ENCODE measurements around the gene CTDSPL.

GRCh38 chr3:37886395-37886794 lies 24.7 kb downstream of the CTDSPL start:
- TF ChIP-seq CTCF (IDR thresholded peaks at IDR 0.05; ENCODE audit: low read depth, low read length, missing input control): no peak
- no peak for TF ChIP-seq TAF1 (conservative IDR thresholded peaks at IDR 0.05)
- TF ChIP-seq JUND (IDR thresholded peaks at IDR 0.05): no peak
- TF ChIP-seq HNF4A (conservative IDR thresholded peaks at IDR 0.05): no peak
- TF ChIP-seq RAD21 (IDR thresholded peaks at IDR 0.05): no peak
- no peak for TF ChIP-seq SP1 (IDR thresholded peaks at IDR 0.05)
- no peak for TF ChIP-seq REST (IDR thresholded peaks at IDR 0.05)
- no peak for TF ChIP-seq GABPA (IDR thresholded peaks at IDR 0.05 in 1 of 2, conservative IDR thresholded peaks at IDR 0.05 in 1 of 2)
